Measurements from ENCODE around the gene SEC24B.
"Not testable (repeated sequence)": the region's sequence is repeated elsewhere in the genome, so short reads cannot be mapped to it uniquely, and the experiment has no call there.

DNA sequence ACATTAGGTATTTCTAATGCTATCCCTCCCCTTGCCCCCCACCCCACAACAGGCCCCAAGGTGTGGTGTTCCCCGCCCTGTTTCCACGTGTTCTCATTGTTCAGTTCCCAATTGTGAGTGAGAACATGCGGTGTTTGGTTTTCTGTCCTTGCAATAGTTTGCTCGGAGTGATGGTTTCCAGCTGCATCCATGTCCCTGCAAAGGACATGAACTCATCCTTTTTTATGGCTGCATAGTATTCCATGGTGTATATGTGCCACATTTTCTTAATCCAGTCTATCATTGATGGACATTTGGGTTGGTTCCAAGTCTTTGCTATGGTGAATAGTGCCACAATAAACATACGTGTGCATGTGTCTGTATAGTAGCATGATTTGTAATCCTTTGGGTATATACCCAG, 146.4 kb downstream of the SEC24B start:
- TF ChIP-seq HDGF (IDR thresholded peaks at IDR 0.05; ENCODE audit: borderline replicate concordance); ELF4 (IDR thresholded peaks at IDR 0.05); FOXK2 (IDR thresholded peaks at IDR 0.05); FOXA1 (IDR thresholded peaks at IDR 0.05); BHLHE40 (IDR thresholded peaks at IDR 0.05; ENCODE audit: borderline replicate concordance); FOXM1 (IDR thresholded peaks at IDR 0.05; ENCODE audit: borderline replicate concordance); L3MBTL2 (conservative IDR thresholded peaks at IDR 0.05): not testable (repeated sequence)

Measured in HEK293T (cell line).